Left ventricle myocardium inferior (tissue), 1 donor: ENCODE results near the gene RPH3AL. TPM values are rescaled to one million over a fixed set of nuclear protein-coding genes. Genes with fewer than 3 reads are reported as not detected.

Experiments
- DNase-seq: peaks from one replicate; pipeline ENCODE4 v3.0.0-alpha.2; 2020
- H3K27ac ChIP-seq: fragments of 200-600 bp; replicated peaks from 2 replicates; pipeline ENCODE4 v1.8.0; 2021
- H3K27me3 ChIP-seq: fragments of 200-600 bp; 2 replicates; pipeline ENCODE4 v1.8.0; 2021; ENCODE audit warnings: low read depth
- H3K36me3 ChIP-seq: fragments of 200-600 bp; 2 replicates; pipeline ENCODE4 v1.8.0; 2021
- H3K4me1 ChIP-seq: fragments of 200-600 bp; 2 replicates; pipeline ENCODE4 v1.8.0; 2021
- H3K4me3 ChIP-seq: fragments of 200-600 bp; 2 replicates; pipeline ENCODE4 v1.8.0; 2021; ENCODE audit warnings: mild to moderate bottlenecking, moderate library complexity
- H3K9me3 ChIP-seq: fragments of 200-600 bp; replicated peaks from 2 replicates; pipeline ENCODE4 v1.8.0; 2021
- intact Hi-C: fragments of 100-400 bp; cut with micrococcal nuclease; formaldehyde crosslinking; loops from one replicate; pipeline ENCODE4 v1.11.0; 2022
- total RNA-seq: library from RNA; stranded (reverse); fragmentation: NEBNext Ultra II Directional; extraction: Animal tissue kit (Norgen Biotek cat#: 25700); gene quantifications from one replicate; pipeline ENCODE4 v1.2.1, GENCODE V29; 2021
- TF ChIP-seq, protein P1 (sequence below): fragments of 200-600 bp; IDR thresholded peaks from 2 replicates; pipeline ENCODE4 v1.8.0; 2021; ENCODE audit warnings: antibody characterized with exemption, mild to moderate bottlenecking, borderline replicate concordance
- donor health status: DM: no; HTN: yes; CAD: no; lungs with severe emphysema.

RPH3AL gene
- total RNA-seq, 1 donor from 2014 or later, result 4.0 TPM

- no peak for DNase-seq
- no peak overlapping the region for H3K4me3 ChIP-seq
- TF ChIP-seq, protein P1, sequence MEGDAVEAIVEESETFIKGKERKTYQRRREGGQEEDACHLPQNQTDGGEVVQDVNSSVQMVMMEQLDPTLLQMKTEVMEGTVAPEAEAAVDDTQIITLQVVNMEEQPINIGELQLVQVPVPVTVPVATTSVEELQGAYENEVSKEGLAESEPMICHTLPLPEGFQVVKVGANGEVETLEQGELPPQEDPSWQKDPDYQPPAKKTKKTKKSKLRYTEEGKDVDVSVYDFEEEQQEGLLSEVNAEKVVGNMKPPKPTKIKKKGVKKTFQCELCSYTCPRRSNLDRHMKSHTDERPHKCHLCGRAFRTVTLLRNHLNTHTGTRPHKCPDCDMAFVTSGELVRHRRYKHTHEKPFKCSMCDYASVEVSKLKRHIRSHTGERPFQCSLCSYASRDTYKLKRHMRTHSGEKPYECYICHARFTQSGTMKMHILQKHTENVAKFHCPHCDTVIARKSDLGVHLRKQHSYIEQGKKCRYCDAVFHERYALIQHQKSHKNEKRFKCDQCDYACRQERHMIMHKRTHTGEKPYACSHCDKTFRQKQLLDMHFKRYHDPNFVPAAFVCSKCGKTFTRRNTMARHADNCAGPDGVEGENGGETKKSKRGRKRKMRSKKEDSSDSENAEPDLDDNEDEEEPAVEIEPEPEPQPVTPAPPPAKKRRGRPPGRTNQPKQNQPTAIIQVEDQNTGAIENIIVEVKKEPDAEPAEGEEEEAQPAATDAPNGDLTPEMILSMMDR, result no peak
- intact Hi-C loops, result no loop called here
- H3K27ac ChIP-seq, result no peak overlapping the region
- H3K36me3 ChIP-seq, result no peaks in the 10 kb centered on the region
- H3K9me3 ChIP-seq, result no peaks in the 10 kb centered on the region
- peaks cover 11% of the 10 kb centered on the region for H3K4me1 ChIP-seq
- H3K27me3 ChIP-seq, result no peaks in the 10 kb centered on the region
Observed at GRCh38 chr17:394718-395095, 42.1 kb upstream of the RPH3AL start.

DNA sequence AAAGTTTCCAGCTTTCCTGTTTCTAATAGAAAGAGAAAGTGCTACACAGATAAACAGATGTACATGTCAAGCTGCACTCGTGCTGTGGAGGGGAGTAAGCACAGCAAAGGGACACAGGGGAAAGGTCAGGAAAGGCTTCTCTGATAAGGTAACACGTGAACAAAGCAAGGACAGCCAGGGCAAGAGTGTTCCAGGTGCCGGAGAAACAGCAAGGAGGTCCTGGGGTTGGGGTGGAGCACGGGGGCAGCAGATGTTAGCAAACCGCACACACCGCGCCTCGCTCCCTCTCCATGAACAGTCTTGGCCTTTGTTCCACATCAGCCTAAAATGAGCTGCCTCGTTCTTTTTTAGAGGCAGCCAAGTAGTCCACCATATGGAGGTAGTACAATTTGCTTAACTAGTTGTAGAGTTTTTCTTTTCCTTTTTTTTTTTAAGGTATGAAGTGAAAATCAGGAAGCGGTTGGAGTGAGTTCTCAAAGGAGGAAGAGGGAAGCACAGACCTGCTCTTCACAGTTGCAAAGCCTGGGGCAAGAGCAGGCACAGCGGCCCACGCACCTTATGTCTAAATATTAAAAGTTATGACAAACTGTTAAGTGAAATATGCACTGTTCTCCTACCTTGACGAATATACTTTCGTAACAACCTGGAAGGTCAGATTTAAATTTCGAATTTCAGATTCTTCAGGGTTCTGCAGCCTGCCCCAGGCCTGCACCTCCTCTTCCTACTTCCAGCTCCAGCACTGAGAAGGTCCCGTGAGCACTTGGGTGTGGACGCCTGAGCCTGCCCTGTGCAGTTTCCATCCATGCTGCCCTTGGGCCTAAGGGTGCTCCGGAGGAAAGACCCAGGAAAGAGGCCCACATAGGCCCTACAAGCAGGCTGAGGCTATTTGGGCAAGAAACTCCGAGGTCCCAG lies 41.5 kb upstream of the RPH3AL start:
- no peaks in the 10 kb centered on the region for H3K9me3 ChIP-seq
- DNase-seq, result no peak
- H3K27me3 ChIP-seq, result no peaks in the 10 kb centered on the region
- TF ChIP-seq, protein P1, result no peak
- intact Hi-C loops, result no loop called here
- peaks cover 11% of the 10 kb centered on the region for H3K4me1 ChIP-seq
- no peak overlapping the region for H3K27ac ChIP-seq
- no peak overlapping the region for H3K4me3 ChIP-seq
- H3K36me3 ChIP-seq, result no peaks in the 10 kb centered on the region

- H3K36me3 ChIP-seq, result no peaks in the 10 kb centered on the region
Observed at GRCh38 chr17:391850-392249, 39.2 kb upstream of the RPH3AL start.

DNA sequence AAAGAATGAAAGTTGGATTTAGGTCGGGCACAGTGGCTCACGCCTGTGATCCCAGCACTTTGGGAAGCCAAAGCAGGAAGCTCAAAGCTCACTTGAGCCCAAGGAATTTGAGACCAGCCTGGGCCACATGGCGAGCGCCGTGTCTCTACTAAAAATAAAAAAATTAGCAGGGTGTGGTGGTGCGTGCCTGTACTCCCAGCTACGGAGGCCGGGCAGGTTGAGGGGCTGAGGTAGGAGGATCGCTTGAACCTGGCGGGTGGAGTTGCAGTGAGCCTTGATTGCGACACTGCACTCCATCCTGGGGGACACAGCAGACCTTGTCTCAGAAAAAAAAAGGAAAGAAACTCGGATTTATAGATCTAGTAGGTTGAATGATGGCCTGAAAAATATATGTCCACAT lies 37.4 kb upstream of the RPH3AL start:
- intact Hi-C loops, result no loop called here
- peaks cover 25% of the 10 kb centered on the region for H3K27me3 ChIP-seq
- no peaks in the 10 kb centered on the region for H3K36me3 ChIP-seq
- H3K27ac ChIP-seq, result no peak overlapping the region
- TF ChIP-seq, protein P1, result no peak
- no peak overlapping the region for H3K4me3 ChIP-seq
- peaks cover 26% of the 10 kb centered on the region for H3K4me1 ChIP-seq
- H3K9me3 ChIP-seq, result no peaks in the 10 kb centered on the region
- DNase-seq, result no peak

More at GRCh38 chr17:391850-392249, 39.2 kb upstream of the RPH3AL start:
- Histone ChIP-seq H3K27ac (no peak overlapping the region), H3K9me3 (no peaks in the 10 kb centered on the region), H3K27me3 (peaks cover 10% of the 10 kb centered on the region), H3K4me3 (no peak overlapping the region), H3K4me1 (peaks cover 11% of the 10 kb centered on the region)
- TF ChIP-seq, protein P1, result no peak
- no peak for DNase-seq
- intact Hi-C loops, result no loop called here

- Histone ChIP-seq H3K36me3 (no peaks in the 10 kb centered on the region), H3K4me1 (peaks cover 33% of the 10 kb centered on the region), H3K4me3 (no peak overlapping the region), H3K9me3 (no peaks in the 10 kb centered on the region), H3K27me3 (peaks cover 27% of the 10 kb centered on the region), H3K27ac (no peak overlapping the region)
- DNase-seq, result no peak
- intact Hi-C loops, result no loop called here
- TF ChIP-seq, protein P1, result no peak
Observed at GRCh38 chr17:388087-388486, 35.5 kb upstream of the RPH3AL start.
